Measurements from ENCODE around the gene PTGS2.

- TF ChIP-seq, protein P1, sequence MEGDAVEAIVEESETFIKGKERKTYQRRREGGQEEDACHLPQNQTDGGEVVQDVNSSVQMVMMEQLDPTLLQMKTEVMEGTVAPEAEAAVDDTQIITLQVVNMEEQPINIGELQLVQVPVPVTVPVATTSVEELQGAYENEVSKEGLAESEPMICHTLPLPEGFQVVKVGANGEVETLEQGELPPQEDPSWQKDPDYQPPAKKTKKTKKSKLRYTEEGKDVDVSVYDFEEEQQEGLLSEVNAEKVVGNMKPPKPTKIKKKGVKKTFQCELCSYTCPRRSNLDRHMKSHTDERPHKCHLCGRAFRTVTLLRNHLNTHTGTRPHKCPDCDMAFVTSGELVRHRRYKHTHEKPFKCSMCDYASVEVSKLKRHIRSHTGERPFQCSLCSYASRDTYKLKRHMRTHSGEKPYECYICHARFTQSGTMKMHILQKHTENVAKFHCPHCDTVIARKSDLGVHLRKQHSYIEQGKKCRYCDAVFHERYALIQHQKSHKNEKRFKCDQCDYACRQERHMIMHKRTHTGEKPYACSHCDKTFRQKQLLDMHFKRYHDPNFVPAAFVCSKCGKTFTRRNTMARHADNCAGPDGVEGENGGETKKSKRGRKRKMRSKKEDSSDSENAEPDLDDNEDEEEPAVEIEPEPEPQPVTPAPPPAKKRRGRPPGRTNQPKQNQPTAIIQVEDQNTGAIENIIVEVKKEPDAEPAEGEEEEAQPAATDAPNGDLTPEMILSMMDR (IDR thresholded peaks at IDR 0.05) = no peak
- TF ChIP-seq ZFX (IDR thresholded peaks at IDR 0.05; ENCODE audit: borderline replicate concordance) = no peak
Measured at GRCh38 chr1:186689907-186690306, 9.7 kb upstream of the PTGS2 start.

Data from 22Rv1 (cell line).